Stimulated activated CD4-positive, alpha-beta T cell treated with anti-CD3 and anti-CD28 coated beads, TNF-alpha, amount 100 ng/mL, for 24 hours (primary cell): ENCODE results near the gene ZKSCAN4.

Source experiments
- DNase-seq, 3 experiments: peaks; one replicate each; pipeline ENCODE4 v3.0.0-alpha.2; 2020; ENCODE audit warnings: low read depth in 3 of 3

Gene ZKSCAN4

GRCh38 chr6:28209753-28210535 is 42.1 kb downstream of the ZKSCAN4 start:
- DNase-seq: no peak

- no peak for DNase-seq
Observed at GRCh38 chr6:28208111-28208659, 43.9 kb downstream of the ZKSCAN4 start.

GRCh38 chr6:28207510-28208110 is 44.5 kb downstream of the ZKSCAN4 start:
- DNase-seq: peak in 1 of 3 experiments; percentile 24

- no peak for DNase-seq
Observed at GRCh38 chr6:28206928-28207509, 45.0 kb downstream of the ZKSCAN4 start.

- DNase-seq: no peak
Observed at GRCh38 chr6:28206527-28206926, 45.5 kb downstream of the ZKSCAN4 start.

- DNase-seq: no peak
Observed at GRCh38 chr6:28205879-28206278, 46.2 kb downstream of the ZKSCAN4 start.

GRCh38 chr6:28203201-28203600 is 48.9 kb downstream of the ZKSCAN4 start:
- no peak for DNase-seq

GRCh38 chr6:28200020-28200419 is 52.0 kb downstream of the ZKSCAN4 start:
- no peak for DNase-seq
